Caco-2 (cell line): Measurements from ENCODE around the gene DOCK4. TPM values are rescaled to one million over a fixed set of nuclear protein-coding genes. Genes with fewer than 3 reads are reported as not detected.

ENCODE experiments used
- BruUV-seq: library from RNA; stranded (reverse); fragments of 400-500 nt; replicated peaks from 2 replicates; lab custom pipeline; 2021; lab: Mats Ljungman, UMichigan
- CTCF ChIA-PET: fragments of 300-600 bp; sonication (Branson Sonifier 250); formaldehyde crosslinking; loops from one replicate; lab custom pipeline; 2022; ENCODE audit warnings: antibody characterized with exemption; lab: Charles Lee
- POLR2A ChIA-PET: fragments of 300-600 bp; sonication (Branson Sonifier 250); formaldehyde crosslinking; loops from one replicate; lab custom pipeline; 2022; ENCODE audit warnings: antibody characterized with exemption; lab: Charles Lee
- DNase-seq, 2 experiments: peaks; one replicate each; pipeline versions ENCODE4 v3.0.0 to v3.0.0-alpha.2; 2020 to 2022
- H3K27me3 ChIP-seq: replicated peaks from 2 replicates; pipeline ENCODE4 v1.6.0; 2011; ENCODE audit warnings: low read length; ENCODE audit not compliant: control insufficient read depth, insufficient read depth
- H3K36me3 ChIP-seq: 2 replicates; pipeline ENCODE4 v1.5.1; 2011; ENCODE audit warnings: low read length; ENCODE audit not compliant: control insufficient read depth, insufficient read depth
- H3K4me1 ChIP-seq: fragments of 250-450 bp; sonication (Bioruptor Pico); 2 replicates; pipeline ENCODE4 v1.5.1; 2020; ENCODE audit warnings: mild to moderate bottlenecking
- H3K4me3 ChIP-seq: 2 replicates; pipeline ENCODE4 v1.5.1; 2011; ENCODE audit warnings: low read depth, mild to moderate bottlenecking, control low read depth, low read length
- H3K9me3 ChIP-seq: fragments of 250-450 bp; sonication (Bioruptor Pico); 2 replicates; pipeline ENCODE4 v1.5.1; 2020; ENCODE audit warnings: mild to moderate bottlenecking, moderate library complexity
- H3K27ac Mint-ChIP-seq: one replicate; pipeline ENCODE4 v1.8.0; 2022; ENCODE audit warnings: mixed read lengths; ENCODE audit not compliant: unreplicated experiment
- H3K27me3 Mint-ChIP-seq: one replicate; pipeline ENCODE4 v1.8.0; 2022; ENCODE audit warnings: mixed read lengths; ENCODE audit not compliant: insufficient read depth, unreplicated experiment
- H3K36me3 Mint-ChIP-seq: one replicate; pipeline ENCODE4 v1.8.0; 2022; ENCODE audit warnings: mild to moderate bottlenecking, mixed read lengths; ENCODE audit not compliant: insufficient read depth, unreplicated experiment
- H3K4me1 Mint-ChIP-seq: one replicate; pipeline ENCODE4 v1.8.0; 2022; ENCODE audit warnings: low read depth, mixed read lengths; ENCODE audit not compliant: unreplicated experiment
- H3K4me3 Mint-ChIP-seq: one replicate; pipeline ENCODE4 v1.8.0; 2022; ENCODE audit warnings: mild to moderate bottlenecking, moderate library complexity, mixed read lengths; ENCODE audit not compliant: unreplicated experiment
- H3K9me3 Mint-ChIP-seq: one replicate; pipeline ENCODE4 v1.8.0; 2022; ENCODE audit warnings: mixed read lengths; ENCODE audit not compliant: unreplicated experiment
- intact Hi-C: fragments of 100-400 bp; cut with micrococcal nuclease; formaldehyde crosslinking; loops from one replicate; pipeline ENCODE4 v1.10.0; 2022; ENCODE audit not compliant: unreplicated experiment
- total RNA-seq: library from RNA; stranded (reverse); gene quantifications from 2 replicates; pipeline ENCODE4 v1.2.3, GENCODE V29; 2022
- TF ChIP-seq, protein P1 (sequence below), 2 experiments: fragments of 200-600 bp in 1 of 2; IDR thresholded peaks; 1 replicate in 1 of 2; 2 replicates in 1 of 2; pipeline versions ENCODE4 v1.5.1 to v1.8.0; 2011 to 2022; ENCODE audit warnings: antibody characterized with exemption in 1 of 2, control low read depth in 1 of 2, inconsistent platforms in 1 of 2, low read depth in 1 of 2, low read length in 1 of 2, mild to moderate bottlenecking in 1 of 2, moderate library complexity in 1 of 2; ENCODE audit not compliant: insufficient read depth in 1 of 2, severe bottlenecking in 1 of 2, unreplicated experiment in 1 of 2

Gene DOCK4
- total RNA-seq, 1 experiment from 2014 or later = 2.0 TPM

GRCh38 chr7:111746950-111747349, 459.2 kb downstream of the DOCK4 start:
- DNase-seq = peak in 1 of 2 experiments; percentile 17
- ChIA-PET CTCF (interaction anchor here (1.6 kb wide), 1 partner anchor 109 kb away, joined by 6 read pairs; no protein-coding TSS in a partner anchor), POLR2A (no interaction called here)
- peaks cover 10% of the 10 kb centered on the region for H3K9me3 Mint-ChIP-seq
- BruUV-seq = no TSS peak
- no peaks in the 10 kb centered on the region for H3K27me3 ChIP-seq
- TF ChIP-seq, protein P1, sequence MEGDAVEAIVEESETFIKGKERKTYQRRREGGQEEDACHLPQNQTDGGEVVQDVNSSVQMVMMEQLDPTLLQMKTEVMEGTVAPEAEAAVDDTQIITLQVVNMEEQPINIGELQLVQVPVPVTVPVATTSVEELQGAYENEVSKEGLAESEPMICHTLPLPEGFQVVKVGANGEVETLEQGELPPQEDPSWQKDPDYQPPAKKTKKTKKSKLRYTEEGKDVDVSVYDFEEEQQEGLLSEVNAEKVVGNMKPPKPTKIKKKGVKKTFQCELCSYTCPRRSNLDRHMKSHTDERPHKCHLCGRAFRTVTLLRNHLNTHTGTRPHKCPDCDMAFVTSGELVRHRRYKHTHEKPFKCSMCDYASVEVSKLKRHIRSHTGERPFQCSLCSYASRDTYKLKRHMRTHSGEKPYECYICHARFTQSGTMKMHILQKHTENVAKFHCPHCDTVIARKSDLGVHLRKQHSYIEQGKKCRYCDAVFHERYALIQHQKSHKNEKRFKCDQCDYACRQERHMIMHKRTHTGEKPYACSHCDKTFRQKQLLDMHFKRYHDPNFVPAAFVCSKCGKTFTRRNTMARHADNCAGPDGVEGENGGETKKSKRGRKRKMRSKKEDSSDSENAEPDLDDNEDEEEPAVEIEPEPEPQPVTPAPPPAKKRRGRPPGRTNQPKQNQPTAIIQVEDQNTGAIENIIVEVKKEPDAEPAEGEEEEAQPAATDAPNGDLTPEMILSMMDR (IDR thresholded peaks at IDR 0.05; ENCODE audit: insufficient read depth in 1 of 2, low read depth in 1 of 2, low read length in 1 of 2, severe bottlenecking in 1 of 2, unreplicated experiment in 1 of 2) = no peak
- no peaks in the 10 kb centered on the region for H3K27me3 Mint-ChIP-seq
- H3K36me3 Mint-ChIP-seq = peaks cover 8% of the 10 kb centered on the region
- peaks cover 15% of the 10 kb centered on the region for H3K4me1 Mint-ChIP-seq
- H3K36me3 ChIP-seq = no peaks in the 10 kb centered on the region
- no peak overlapping the region for H3K4me3 Mint-ChIP-seq
- no peak overlapping the region for H3K4me3 ChIP-seq
- H3K27ac Mint-ChIP-seq = no peak overlapping the region
- intact Hi-C loops = loop anchor here (2.0 kb wide), 1 partner anchor 460 kb away; the partner anchor contains the start of genes DOCK4 and ZNF277
- H3K4me1 ChIP-seq = peaks cover 25% of the 10 kb centered on the region
- no peaks in the 10 kb centered on the region for H3K9me3 ChIP-seq

DNA sequence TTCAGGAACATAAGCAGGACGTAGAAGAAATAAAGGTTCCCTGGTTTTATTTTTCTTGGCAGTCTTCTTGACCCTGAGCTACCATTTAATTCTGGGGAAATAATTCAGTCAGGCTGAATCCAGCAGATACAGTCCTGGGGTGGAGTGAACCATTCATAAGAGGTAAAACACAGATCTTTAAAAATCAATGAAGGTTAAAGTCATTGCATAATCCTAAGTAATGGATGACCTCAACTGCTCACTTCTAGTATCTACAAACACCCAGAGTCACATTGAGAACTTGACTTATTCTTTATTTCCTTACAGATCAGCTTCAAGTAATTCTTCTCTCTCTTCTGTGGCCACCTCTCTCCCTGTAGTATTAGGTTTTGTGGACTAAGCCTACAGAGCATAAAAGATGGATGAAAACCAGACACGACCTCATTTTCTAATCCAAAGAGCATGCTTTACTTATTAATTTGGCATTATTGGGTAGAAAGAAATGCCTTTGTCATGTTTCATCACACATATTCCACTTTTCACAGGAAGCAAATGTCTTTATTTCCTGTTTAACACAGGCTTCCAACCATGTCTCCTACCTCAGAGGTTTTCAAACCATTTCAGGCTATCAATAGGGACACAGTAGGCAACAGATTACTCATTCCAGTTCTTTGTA, 461.6 kb downstream of the DOCK4 start:
- BruUV-seq = no TSS peak
- H3K36me3 ChIP-seq = no peaks in the 10 kb centered on the region
- intact Hi-C loops = loop anchor here (5.0 kb wide), 1 partner anchor 1153 kb away; no protein-coding TSS in a partner anchor
- no peaks in the 10 kb centered on the region for H3K27me3 Mint-ChIP-seq
- TF ChIP-seq, protein P1 (IDR thresholded peaks at IDR 0.05; ENCODE audit: insufficient read depth in 1 of 2, low read depth in 1 of 2, low read length in 1 of 2, severe bottlenecking in 1 of 2, unreplicated experiment in 1 of 2) = no peak
- H3K4me3 Mint-ChIP-seq = no peak overlapping the region
- no peak overlapping the region for H3K4me3 ChIP-seq
- H3K9me3 Mint-ChIP-seq = peaks cover 10% of the 10 kb centered on the region
- no peaks in the 10 kb centered on the region for H3K9me3 ChIP-seq
- peaks cover 14% of the 10 kb centered on the region for H3K4me1 ChIP-seq
- H3K36me3 Mint-ChIP-seq = peaks cover 9% of the 10 kb centered on the region
- H3K27me3 ChIP-seq = no peaks in the 10 kb centered on the region
- DNase-seq = no peak
- peaks cover 15% of the 10 kb centered on the region for H3K4me1 Mint-ChIP-seq
- POLR2A ChIA-PET = no interaction called here
- H3K27ac Mint-ChIP-seq = no peak overlapping the region
- CTCF ChIA-PET = no interaction called here

- Mint-ChIP-seq H3K27ac (no peak overlapping the region), H3K27me3 (no peaks in the 10 kb centered on the region), H3K9me3 (peaks cover 8% of the 10 kb centered on the region), H3K4me1 (peaks cover 14% of the 10 kb centered on the region), H3K4me3 (no peak overlapping the region), H3K36me3 (peaks cover 9% of the 10 kb centered on the region)
- intact Hi-C loops = loop anchor here (5.0 kb wide), 1 partner anchor 1154 kb away; no protein-coding TSS in a partner anchor
- ChIA-PET CTCF (interaction anchor here (0.6 to 0.9 kb wide), 2 partner anchors 112 to 1345 kb away, joined by 3 to 6 read pairs; no protein-coding TSS in a partner anchor), POLR2A (no interaction called here)
- no TSS peak for BruUV-seq
- TF ChIP-seq, protein P1 (IDR thresholded peaks at IDR 0.05; ENCODE audit: insufficient read depth in 1 of 2, low read depth in 1 of 2, low read length in 1 of 2, severe bottlenecking in 1 of 2, unreplicated experiment in 1 of 2) = no peak
- no peaks in the 10 kb centered on the region for H3K27me3 ChIP-seq
- no peaks in the 10 kb centered on the region for H3K9me3 ChIP-seq
- no peaks in the 10 kb centered on the region for H3K36me3 ChIP-seq
- DNase-seq = no peak
- H3K4me1 ChIP-seq = peaks cover 13% of the 10 kb centered on the region; the same call in 1 of the 2 replicates
- no peak overlapping the region for H3K4me3 ChIP-seq
Measured at GRCh38 chr7:111743244-111743847, 462.9 kb downstream of the DOCK4 start.
